ENCODE measurements around the gene PTX3.

The PTX3 gene

GRCh38 chr3:157427901-157428300 is 8.7 kb upstream of the PTX3 start:
- no peak for DNase-seq

GRCh38 chr3:157428853-157429252 is 7.8 kb upstream of the PTX3 start:
- DNase-seq = no peak

GRCh38 chr3:157429708-157430107 is 6.9 kb upstream of the PTX3 start:
- DNase-seq = peak; percentile 4

- DNase-seq = no peak
These were observed 1.6 kb downstream of the PTX3 start for GRCh38 chr3:157438194-157438730.

GRCh38 chr3:157441102-157441624 is 4.5 kb downstream of the PTX3 start:
- DNase-seq = no peak

- DNase-seq = no peak
These were observed 6.1 kb downstream of the PTX3 start for GRCh38 chr3:157442729-157443128.

- DNase-seq = no peak
These were observed 7.5 kb downstream of the PTX3 start for GRCh38 chr3:157443905-157444796.

- no peak for DNase-seq
These were observed 8.1 kb downstream of the PTX3 start for GRCh38 chr3:157444797-157445184.

GRCh38 chr3:157445857-157446256 is 9.2 kb downstream of the PTX3 start:
- no peak for DNase-seq

- DNase-seq = no peak
These were observed 10.5 kb downstream of the PTX3 start for GRCh38 chr3:157447026-157447694.

GRCh38 chr3:157452097-157452496 is 15.4 kb downstream of the PTX3 start:
- DNase-seq = no peak

- DNase-seq = no peak
These were observed 17.2 kb downstream of the PTX3 start for GRCh38 chr3:157453824-157454223.

GRCh38 chr3:157459706-157460105 is 23.1 kb downstream of the PTX3 start:
- DNase-seq = no peak

- DNase-seq = no peak
These were observed 23.6 kb downstream of the PTX3 start for GRCh38 chr3:157460253-157460652.

GRCh38 chr3:157463816-157464215 is 27.2 kb downstream of the PTX3 start:
- no peak for DNase-seq

- no peak for DNase-seq
These were observed 27.7 kb downstream of the PTX3 start for GRCh38 chr3:157464321-157464720.

GRCh38 chr3:157465741-157466140 is 29.1 kb downstream of the PTX3 start:
- DNase-seq = no peak

- DNase-seq = no peak
These were observed 30.6 kb downstream of the PTX3 start for GRCh38 chr3:157467200-157467599.

- no peak for DNase-seq
These were observed 33.1 kb downstream of the PTX3 start for GRCh38 chr3:157469561-157470294.

GRCh38 chr3:157471064-157471463 is 34.4 kb downstream of the PTX3 start:
- DNase-seq = no peak

GRCh38 chr3:157472648-157473047 is 36.0 kb downstream of the PTX3 start:
- DNase-seq = no peak

- no peak for DNase-seq
These were observed 39.3 kb downstream of the PTX3 start for GRCh38 chr3:157475921-157476414.

- no peak for DNase-seq
These were observed 40.8 kb downstream of the PTX3 start for GRCh38 chr3:157477441-157477840.
